Measurements from ENCODE around the gene GRHPR.

- no peak for TF ChIP-seq POLR2A (IDR thresholded peaks at IDR 0.05; ENCODE audit: low read length)
- TF ChIP-seq GATA1 (IDR thresholded peaks at IDR 0.05; ENCODE audit: low read depth, low read length), result no peak
Measured at GRCh38 chr9:37428345-37428744, 5.8 kb downstream of the GRHPR start.

Data from erythroblast (primary cell).